Activated B cell treated with CpG ODN at 0.5 μM for 24 hours (primary cell): Measurements from ENCODE around the gene CST5. TPM values are rescaled to one million over a fixed set of nuclear protein-coding genes. Genes with fewer than 3 reads are reported as not detected.

Experiments used
- ATAC-seq: fragments of 200-7000 bp; cut with Tn5 transposase; one replicate; pipeline ENCODE4 v1.10.0; 2021; ENCODE audit warnings: low read depth, mild to moderate bottlenecking, moderate library complexity
- CTCF ChIA-PET: fragments of 350-600 bp; sonication (Branson Sonifier 250); formaldehyde crosslinking; loops from one replicate; lab custom pipeline; 2021; ENCODE audit warnings: antibody characterized with exemption; lab: Charles Lee
- POLR2A ChIA-PET: fragments of 350-600 bp; sonication (Branson Sonifier 250); formaldehyde crosslinking; loops from one replicate; lab custom pipeline; 2021; ENCODE audit warnings: antibody characterized with exemption; lab: Charles Lee
- DNase-seq: peaks from one replicate; pipeline ENCODE4 v3.0.0; 2022
- H3K27ac Mint-ChIP-seq: one replicate; pipeline ENCODE4 v1.8.0; 2020; ENCODE audit warnings: mixed read lengths
- H3K27me3 Mint-ChIP-seq: one replicate; pipeline ENCODE4 v1.8.0; 2021; ENCODE audit warnings: mixed read lengths
- H3K36me3 Mint-ChIP-seq: one replicate; pipeline ENCODE4 v1.8.0; 2021; ENCODE audit warnings: low read depth, mixed read lengths
- H3K4me1 Mint-ChIP-seq: one replicate; pipeline ENCODE4 v1.8.0; 2021; ENCODE audit warnings: mixed read lengths
- H3K4me3 Mint-ChIP-seq: one replicate; pipeline ENCODE4 v1.8.0; 2020; ENCODE audit warnings: mild to moderate bottlenecking, mixed read lengths
- H3K9me3 Mint-ChIP-seq: one replicate; pipeline ENCODE4 v1.8.0; 2020; ENCODE audit warnings: mixed read lengths
- intact Hi-C: fragments of 100-400 bp; cut with micrococcal nuclease; formaldehyde crosslinking; loops from one replicate; pipeline ENCODE4 v1.15.1; 2024
- total RNA-seq: library from RNA; stranded (reverse); gene quantifications from 2 replicates; pipeline ENCODE4 v1.2.3, GENCODE V29; 2022
- TF ChIP-seq, protein P1 (sequence below): fragments of 200-600 bp; IDR thresholded peaks from one replicate; pipeline ENCODE4 v1.8.0; 2022; ENCODE audit warnings: antibody characterized with exemption, mild to moderate bottlenecking

CST5 gene
- total RNA-seq, 1 donor from 2014 or later, result not detected

DNA sequence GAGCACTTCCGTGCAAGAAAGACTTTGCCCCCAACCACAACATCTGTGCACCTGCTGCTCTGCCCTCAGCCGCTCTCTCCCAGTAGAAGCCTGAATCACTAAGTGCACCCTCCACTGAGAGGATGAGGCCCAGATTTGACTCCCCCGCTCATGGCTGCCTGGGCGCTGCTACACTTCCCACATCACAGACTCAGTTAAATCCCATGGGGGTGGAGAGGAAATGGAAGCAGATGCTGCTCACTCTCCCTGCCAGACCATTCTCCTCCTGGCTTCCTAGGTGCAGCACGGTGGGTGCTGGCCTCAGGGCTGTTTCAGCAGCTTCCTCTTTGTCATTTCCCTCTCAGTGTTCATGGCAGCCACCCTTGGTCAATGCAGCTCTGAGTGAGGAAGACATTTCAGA is 4.8 kb downstream of the CST5 start:
- no peak for ATAC-seq
- Mint-ChIP-seq H3K27me3 (peaks cover under 1% of the 10 kb centered on the region), H3K27ac (no peak overlapping the region), H3K4me1 (peaks cover 2% of the 10 kb centered on the region), H3K36me3 (no peaks in the 10 kb centered on the region), H3K9me3 (no peaks in the 10 kb centered on the region), H3K4me3 (no peak overlapping the region)
- ChIA-PET CTCF (no interaction called here), POLR2A (no interaction called here)
- TF ChIP-seq, protein P1, sequence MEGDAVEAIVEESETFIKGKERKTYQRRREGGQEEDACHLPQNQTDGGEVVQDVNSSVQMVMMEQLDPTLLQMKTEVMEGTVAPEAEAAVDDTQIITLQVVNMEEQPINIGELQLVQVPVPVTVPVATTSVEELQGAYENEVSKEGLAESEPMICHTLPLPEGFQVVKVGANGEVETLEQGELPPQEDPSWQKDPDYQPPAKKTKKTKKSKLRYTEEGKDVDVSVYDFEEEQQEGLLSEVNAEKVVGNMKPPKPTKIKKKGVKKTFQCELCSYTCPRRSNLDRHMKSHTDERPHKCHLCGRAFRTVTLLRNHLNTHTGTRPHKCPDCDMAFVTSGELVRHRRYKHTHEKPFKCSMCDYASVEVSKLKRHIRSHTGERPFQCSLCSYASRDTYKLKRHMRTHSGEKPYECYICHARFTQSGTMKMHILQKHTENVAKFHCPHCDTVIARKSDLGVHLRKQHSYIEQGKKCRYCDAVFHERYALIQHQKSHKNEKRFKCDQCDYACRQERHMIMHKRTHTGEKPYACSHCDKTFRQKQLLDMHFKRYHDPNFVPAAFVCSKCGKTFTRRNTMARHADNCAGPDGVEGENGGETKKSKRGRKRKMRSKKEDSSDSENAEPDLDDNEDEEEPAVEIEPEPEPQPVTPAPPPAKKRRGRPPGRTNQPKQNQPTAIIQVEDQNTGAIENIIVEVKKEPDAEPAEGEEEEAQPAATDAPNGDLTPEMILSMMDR, result no peak
- DNase-seq, result no peak
- intact Hi-C loops, result no loop called here

DNA sequence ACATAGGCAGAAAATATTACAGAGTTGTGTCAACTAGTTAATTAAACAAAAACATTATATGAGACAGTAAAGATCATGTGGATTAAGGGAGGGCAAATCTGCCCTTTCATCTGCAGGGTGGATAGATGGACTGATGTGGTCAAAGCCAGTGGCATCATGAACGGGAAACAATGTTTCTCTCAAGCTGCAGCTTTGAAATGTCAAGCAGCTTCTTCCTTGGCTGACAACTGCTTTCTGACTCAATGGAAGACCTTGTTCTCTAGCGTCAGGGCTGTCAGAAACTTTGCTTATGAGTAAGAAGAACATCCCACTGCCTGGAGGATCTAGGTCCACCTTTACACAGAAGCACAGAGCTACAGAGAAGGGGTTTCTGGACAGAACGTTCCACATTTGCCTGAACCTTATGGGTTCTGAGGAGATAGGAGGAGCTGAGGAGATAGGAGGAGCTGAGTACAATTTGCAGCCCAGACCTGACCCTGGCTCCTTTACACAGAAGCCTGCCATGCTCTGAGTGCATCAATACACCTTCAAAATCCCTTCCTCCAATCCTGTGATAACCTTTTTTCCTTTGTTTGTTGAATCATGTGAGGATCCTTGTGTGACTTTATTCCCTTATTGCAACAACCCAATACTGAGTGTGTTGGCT is 6.1 kb downstream of the CST5 start:
- POLR2A ChIA-PET, result no interaction called here
- H3K27me3 Mint-ChIP-seq, result peaks cover 5% of the 10 kb centered on the region
- no peak overlapping the region for H3K4me3 Mint-ChIP-seq
- no peaks in the 10 kb centered on the region for H3K36me3 Mint-ChIP-seq
- H3K27ac Mint-ChIP-seq, result no peak overlapping the region
- ATAC-seq (no peak), DNase-seq (no peak)
- CTCF ChIA-PET, result no interaction called here
- peaks cover 2% of the 10 kb centered on the region for H3K4me1 Mint-ChIP-seq
- H3K9me3 Mint-ChIP-seq, result no peaks in the 10 kb centered on the region
- intact Hi-C loops, result no loop called here
- TF ChIP-seq, protein P1, result no peak

DNA sequence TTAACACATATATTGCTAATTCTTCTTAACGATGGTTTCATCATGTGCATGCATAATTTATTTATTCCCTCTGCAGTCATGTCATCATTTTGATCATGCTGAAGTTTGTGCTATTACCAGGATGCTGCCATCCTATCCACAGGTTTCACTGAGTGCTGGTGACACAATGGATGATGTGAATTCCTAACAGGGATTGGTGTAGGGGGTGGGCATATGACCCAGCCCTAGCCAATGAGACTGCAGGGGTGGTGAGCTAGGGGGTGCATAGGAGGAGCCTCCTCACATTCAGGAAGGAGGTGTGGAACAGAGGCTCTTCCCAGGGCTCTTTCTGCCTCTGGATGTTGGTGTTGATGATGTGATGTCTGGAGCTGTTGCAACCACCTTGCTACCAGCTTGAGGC is 7.5 kb downstream of the CST5 start:
- Mint-ChIP-seq H3K4me3 (no peak overlapping the region), H3K4me1 (peaks cover 2% of the 10 kb centered on the region), H3K27me3 (peaks cover 5% of the 10 kb centered on the region), H3K27ac (no peak overlapping the region), H3K36me3 (no peaks in the 10 kb centered on the region), H3K9me3 (no peaks in the 10 kb centered on the region)
- TF ChIP-seq, protein P1, result no peak
- CTCF ChIA-PET, result no interaction called here
- ATAC-seq, result no peak
- DNase-seq, result no peak
- POLR2A ChIA-PET, result no interaction called here
- intact Hi-C loops, result no loop called here

DNA sequence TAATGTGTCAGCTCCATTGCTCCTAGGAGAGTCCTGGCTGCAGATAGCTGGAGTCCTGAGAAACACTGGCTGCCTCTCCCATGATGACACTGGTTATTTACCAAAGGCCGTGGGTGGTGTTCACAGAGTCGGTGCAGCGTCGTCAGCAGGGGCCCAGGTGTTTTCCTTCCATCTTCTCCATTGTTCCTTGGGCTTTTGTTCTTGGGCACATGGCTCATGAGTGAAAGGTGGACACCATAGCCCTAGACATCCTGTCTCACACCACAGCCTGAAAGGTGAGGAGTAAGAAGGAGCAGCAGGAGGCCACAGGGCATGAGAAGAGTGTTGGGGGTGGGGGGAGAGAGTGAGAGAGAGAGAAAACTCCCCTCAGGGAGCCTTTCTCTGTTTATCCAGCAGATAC is 9.1 kb downstream of the CST5 start:
- Mint-ChIP-seq H3K36me3 (no peaks in the 10 kb centered on the region), H3K9me3 (no peaks in the 10 kb centered on the region), H3K27ac (no peak overlapping the region), H3K4me1 (peaks cover 2% of the 10 kb centered on the region), H3K27me3 (peaks cover 5% of the 10 kb centered on the region), H3K4me3 (no peak overlapping the region)
- intact Hi-C loops, result no loop called here
- ChIA-PET CTCF (no interaction called here), POLR2A (no interaction called here)
- TF ChIP-seq, protein P1, result no peak
- DNase-seq, result no peak
- ATAC-seq, result no peak

DNA sequence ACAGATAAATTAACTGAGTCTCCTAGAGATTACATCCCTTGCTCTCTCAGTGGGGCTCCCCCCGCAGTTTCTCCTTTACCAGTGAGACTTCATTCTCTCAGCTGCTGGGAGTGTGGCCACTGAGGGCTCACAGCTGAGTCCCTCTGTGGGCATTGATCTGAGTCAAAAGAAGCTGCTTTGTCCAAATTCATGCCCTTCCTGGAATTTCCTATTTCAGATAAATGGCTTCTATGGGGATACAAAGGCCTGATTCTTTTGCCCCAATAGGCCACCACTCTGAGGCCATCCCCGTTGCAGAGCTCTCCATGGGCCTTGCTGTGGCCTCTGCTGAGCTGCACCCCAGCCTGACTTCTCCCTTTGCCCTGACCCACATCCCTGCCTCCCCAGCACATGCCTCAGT is 10.0 kb downstream of the CST5 start:
- no peaks in the 10 kb centered on the region for H3K36me3 Mint-ChIP-seq
- H3K9me3 Mint-ChIP-seq, result no peaks in the 10 kb centered on the region
- ChIA-PET POLR2A (no interaction called here), CTCF (no interaction called here)
- intact Hi-C loops, result no loop called here
- DNase-seq (no peak), ATAC-seq (no peak)
- H3K27me3 Mint-ChIP-seq, result peaks cover 5% of the 10 kb centered on the region
- H3K4me3 Mint-ChIP-seq, result no peak overlapping the region
- TF ChIP-seq, protein P1, result no peak
- H3K4me1 Mint-ChIP-seq, result no peaks in the 10 kb centered on the region
- H3K27ac Mint-ChIP-seq, result no peak overlapping the region
